D721Med (cell line): ENCODE data around the gene CHRNA5.
"Not testable (repeated sequence)": the region's sequence is repeated elsewhere in the genome, so short reads cannot be mapped to it uniquely, and the experiment has no call there.

Experiments
- DNase-seq: peaks from one replicate; pipeline ENCODE4 v3.0.0; 2011; ENCODE audit warnings: low spot score; ENCODE audit not compliant: insufficient read length
- FAIRE-seq: peaks from 2 replicates; lab custom pipeline; 2011; peaks lifted over from hg19 to GRCh38; lab: Jason Lieb, UNC
- CTCF ChIP-seq: IDR thresholded peaks from 2 replicates; pipeline ENCODE4 v1.5.1; 2012; ENCODE audit warnings: mild to moderate bottlenecking, control low read depth; ENCODE audit not compliant: insufficient read depth; ENCODE audit errors: missing control alignments

Gene CHRNA5

GRCh38 chr15:78565097-78565950 lies at the start of gene CHRNA5:
Gene CHRNA5 (plus strand): TSS chr15:78565520. CDS start chr15:78565720, 200 bp downstream.
- FAIRE-seq, result no peak
- no peak for TF ChIP-seq CTCF
- DNase-seq, result peak; percentile 21

GRCh38 chr15:78520035-78520434 lies 45.3 kb upstream of the CHRNA5 start:
- DNase-seq, FAIRE-seq: not testable (repeated sequence)

GRCh38 chr15:78524230-78524629 lies 41.1 kb upstream of the CHRNA5 start:
- TF ChIP-seq CTCF, result no peak
- FAIRE-seq (no peak), DNase-seq (no peak)

GRCh38 chr15:78527325-78527724 lies 38.0 kb upstream of the CHRNA5 start:
- DNase-seq, result no peak
- TF ChIP-seq CTCF, result no peak
- no peak for FAIRE-seq

GRCh38 chr15:78533331-78533730 lies 32.0 kb upstream of the CHRNA5 start:
- FAIRE-seq (no peak), DNase-seq (no peak)
- no peak for TF ChIP-seq CTCF

GRCh38 chr15:78536134-78536533 lies 29.2 kb upstream of the CHRNA5 start:
- FAIRE-seq, result no peak
- no peak for TF ChIP-seq CTCF
- DNase-seq, result no peak

- no peak for TF ChIP-seq CTCF
- no peak for DNase-seq
- no peak for FAIRE-seq
These were observed 27.9 kb upstream of the CHRNA5 start for GRCh38 chr15:78537266-78537905.
